Spleen (tissue), 7 donors: ENCODE data around the gene OTOP2.

Experiments used
- POLR2A ChIP-seq, 3 donors: fragments of 450-650 bp; IDR thresholded peaks; one replicate each; pipeline ENCODE4 v1.5.1; 2017; ENCODE audit warnings: antibody characterized with exemption in 3 of 3, mild to moderate bottlenecking in 1 of 3
- POLR2AphosphoS5 ChIP-seq, 3 donors: sonication (generic); formaldehyde crosslinking; IDR thresholded peaks; one replicate each; pipeline ENCODE4 v1.5.1; 2017; ENCODE audit warnings: antibody characterized with exemption in 3 of 3
- TF ChIP-seq, protein P1 (sequence below), 11 experiments: fragments of 200-600 bp in 7 of 11; fragments of 450-650 bp in 4 of 11; sonication (generic) in 4 of 11; IDR thresholded peaks in 8 of 11; conservative IDR thresholded peaks in 3 of 11; 1 replicate in 7 of 11; 2 replicates in 4 of 11; pipeline versions ENCODE4 v1.4.0 to v1.8.0; 2016 to 2021; ENCODE audit warnings: antibody characterized with exemption in 11 of 11, inconsistent platforms in 4 of 11, mild to moderate bottlenecking in 1 of 11
- donor health status: DM: no; HTN: no; CAD: no; lungs with moderate emphysema.
- donor health status: DM: no; HTN: no; CAD: no.
- donor health status: DM: no; HTN: no; CAD: no.

DNA sequence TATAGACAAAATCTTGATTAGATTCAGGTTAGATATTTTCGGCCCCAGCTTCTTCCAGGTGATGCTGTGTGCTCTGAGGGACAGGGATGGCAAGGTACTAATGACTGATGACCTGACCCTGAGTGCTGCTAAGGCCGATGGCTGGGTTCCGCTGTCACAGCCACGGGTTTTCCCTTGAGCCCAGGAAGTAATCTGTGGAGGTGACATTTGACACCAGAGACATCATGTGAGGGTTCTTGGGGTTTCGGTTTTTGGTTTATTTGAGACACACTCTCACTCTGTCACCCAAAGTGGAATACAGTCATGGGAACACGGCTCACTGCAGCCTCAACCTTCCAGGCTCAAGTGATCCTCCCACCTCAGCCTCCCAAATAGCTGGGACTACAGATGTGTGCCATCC, 21.5 kb downstream of the OTOP2 start:
- TF ChIP-seq, protein P1, sequence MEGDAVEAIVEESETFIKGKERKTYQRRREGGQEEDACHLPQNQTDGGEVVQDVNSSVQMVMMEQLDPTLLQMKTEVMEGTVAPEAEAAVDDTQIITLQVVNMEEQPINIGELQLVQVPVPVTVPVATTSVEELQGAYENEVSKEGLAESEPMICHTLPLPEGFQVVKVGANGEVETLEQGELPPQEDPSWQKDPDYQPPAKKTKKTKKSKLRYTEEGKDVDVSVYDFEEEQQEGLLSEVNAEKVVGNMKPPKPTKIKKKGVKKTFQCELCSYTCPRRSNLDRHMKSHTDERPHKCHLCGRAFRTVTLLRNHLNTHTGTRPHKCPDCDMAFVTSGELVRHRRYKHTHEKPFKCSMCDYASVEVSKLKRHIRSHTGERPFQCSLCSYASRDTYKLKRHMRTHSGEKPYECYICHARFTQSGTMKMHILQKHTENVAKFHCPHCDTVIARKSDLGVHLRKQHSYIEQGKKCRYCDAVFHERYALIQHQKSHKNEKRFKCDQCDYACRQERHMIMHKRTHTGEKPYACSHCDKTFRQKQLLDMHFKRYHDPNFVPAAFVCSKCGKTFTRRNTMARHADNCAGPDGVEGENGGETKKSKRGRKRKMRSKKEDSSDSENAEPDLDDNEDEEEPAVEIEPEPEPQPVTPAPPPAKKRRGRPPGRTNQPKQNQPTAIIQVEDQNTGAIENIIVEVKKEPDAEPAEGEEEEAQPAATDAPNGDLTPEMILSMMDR (IDR thresholded peaks at IDR 0.05 in 8 of 11, conservative IDR thresholded peaks at IDR 0.05 in 3 of 11): no peak
- TF ChIP-seq POLR2AphosphoS5 (IDR thresholded peaks at IDR 0.05): no peak
- no peak for TF ChIP-seq POLR2A (IDR thresholded peaks at IDR 0.05)
